Measurements from ENCODE around the gene MACROD2.

DNA sequence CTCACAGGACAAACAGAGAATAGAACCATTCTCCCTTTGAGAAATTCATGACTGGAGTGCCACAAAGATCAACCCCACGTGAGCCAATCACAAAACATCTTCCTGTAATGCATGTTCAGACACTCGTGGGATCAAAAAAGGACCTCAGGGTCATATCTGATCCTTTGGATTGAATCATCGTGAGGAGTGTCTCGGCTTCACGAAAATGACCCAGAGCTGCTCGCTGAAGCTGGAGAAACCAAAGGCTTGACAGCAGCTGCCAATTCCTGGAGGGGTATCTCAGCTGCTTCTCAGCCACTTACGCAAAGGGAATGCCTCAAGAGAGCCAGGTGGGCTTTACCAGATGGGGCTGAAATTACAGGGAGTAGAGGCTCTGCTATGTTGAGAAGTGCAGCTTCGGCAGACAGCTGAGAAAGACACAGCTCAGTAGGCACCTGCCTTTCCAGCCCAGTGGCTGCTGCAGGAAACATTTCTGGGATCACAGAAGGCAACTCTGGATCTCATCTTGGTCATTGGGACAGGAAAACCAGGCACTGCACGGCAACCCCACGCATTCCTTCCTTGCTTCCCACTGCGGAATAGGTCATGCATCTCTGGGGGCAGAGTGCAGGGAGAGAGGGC is 1764.8 kb downstream of the MACROD2 start:
- no peak for TF ChIP-seq SREBF2 (IDR thresholded peaks at IDR 0.05)
- TF ChIP-seq, protein P1, sequence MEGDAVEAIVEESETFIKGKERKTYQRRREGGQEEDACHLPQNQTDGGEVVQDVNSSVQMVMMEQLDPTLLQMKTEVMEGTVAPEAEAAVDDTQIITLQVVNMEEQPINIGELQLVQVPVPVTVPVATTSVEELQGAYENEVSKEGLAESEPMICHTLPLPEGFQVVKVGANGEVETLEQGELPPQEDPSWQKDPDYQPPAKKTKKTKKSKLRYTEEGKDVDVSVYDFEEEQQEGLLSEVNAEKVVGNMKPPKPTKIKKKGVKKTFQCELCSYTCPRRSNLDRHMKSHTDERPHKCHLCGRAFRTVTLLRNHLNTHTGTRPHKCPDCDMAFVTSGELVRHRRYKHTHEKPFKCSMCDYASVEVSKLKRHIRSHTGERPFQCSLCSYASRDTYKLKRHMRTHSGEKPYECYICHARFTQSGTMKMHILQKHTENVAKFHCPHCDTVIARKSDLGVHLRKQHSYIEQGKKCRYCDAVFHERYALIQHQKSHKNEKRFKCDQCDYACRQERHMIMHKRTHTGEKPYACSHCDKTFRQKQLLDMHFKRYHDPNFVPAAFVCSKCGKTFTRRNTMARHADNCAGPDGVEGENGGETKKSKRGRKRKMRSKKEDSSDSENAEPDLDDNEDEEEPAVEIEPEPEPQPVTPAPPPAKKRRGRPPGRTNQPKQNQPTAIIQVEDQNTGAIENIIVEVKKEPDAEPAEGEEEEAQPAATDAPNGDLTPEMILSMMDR (IDR thresholded peaks at IDR 0.05): no peak
- TF ChIP-seq PHF8 (IDR thresholded peaks at IDR 0.05; ENCODE audit: borderline replicate concordance, low read depth): no peak
- TF ChIP-seq PBX3 (IDR thresholded peaks at IDR 0.05): no peak

All from A549 (cell line).